Measurements from ENCODE around the gene DDX1. TPM values are rescaled to one million over a fixed set of nuclear protein-coding genes. Genes with fewer than 3 reads are reported as not detected.

The DDX1 gene
- total RNA-seq, 2 donors from 2014 or later, result 116 to 126 TPM

- TF ChIP-seq, protein P1, sequence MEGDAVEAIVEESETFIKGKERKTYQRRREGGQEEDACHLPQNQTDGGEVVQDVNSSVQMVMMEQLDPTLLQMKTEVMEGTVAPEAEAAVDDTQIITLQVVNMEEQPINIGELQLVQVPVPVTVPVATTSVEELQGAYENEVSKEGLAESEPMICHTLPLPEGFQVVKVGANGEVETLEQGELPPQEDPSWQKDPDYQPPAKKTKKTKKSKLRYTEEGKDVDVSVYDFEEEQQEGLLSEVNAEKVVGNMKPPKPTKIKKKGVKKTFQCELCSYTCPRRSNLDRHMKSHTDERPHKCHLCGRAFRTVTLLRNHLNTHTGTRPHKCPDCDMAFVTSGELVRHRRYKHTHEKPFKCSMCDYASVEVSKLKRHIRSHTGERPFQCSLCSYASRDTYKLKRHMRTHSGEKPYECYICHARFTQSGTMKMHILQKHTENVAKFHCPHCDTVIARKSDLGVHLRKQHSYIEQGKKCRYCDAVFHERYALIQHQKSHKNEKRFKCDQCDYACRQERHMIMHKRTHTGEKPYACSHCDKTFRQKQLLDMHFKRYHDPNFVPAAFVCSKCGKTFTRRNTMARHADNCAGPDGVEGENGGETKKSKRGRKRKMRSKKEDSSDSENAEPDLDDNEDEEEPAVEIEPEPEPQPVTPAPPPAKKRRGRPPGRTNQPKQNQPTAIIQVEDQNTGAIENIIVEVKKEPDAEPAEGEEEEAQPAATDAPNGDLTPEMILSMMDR (conservative IDR thresholded peaks at IDR 0.05), result no peak
- Mint-ChIP-seq H3K36me3 (ENCODE audit: low read depth) (peaks cover 76% of the 10 kb centered on the region), H3K27ac (no peak overlapping the region), H3K9me3 (no peaks in the 10 kb centered on the region), H3K4me1 (no peaks in the 10 kb centered on the region), H3K4me3 (no peak overlapping the region), H3K27me3 (ENCODE audit: insufficient read depth) (no peaks in the 10 kb centered on the region)
- Histone ChIP-seq H3K4me1 (ENCODE audit: control insufficient read depth, insufficient read depth, low read length) (no peaks in the 10 kb centered on the region), H3K36me3 (ENCODE audit: control insufficient read depth, insufficient read depth, low read length) (peaks cover 95% of the 10 kb centered on the region), H3K27me3 (ENCODE audit: control insufficient read depth, insufficient read depth, low read length, poor library complexity, severe bottlenecking) (no peaks in the 10 kb centered on the region), H3K9me3 (ENCODE audit: control insufficient read depth, low read length) (no peaks in the 10 kb centered on the region), H3K27ac (ENCODE audit: low read depth, low read length) (no peak overlapping the region), H3K9ac (ENCODE audit: extremely low read depth, low read length, poor library complexity, severe bottlenecking) (no peak overlapping the region), H3K4me3 (ENCODE audit: low read length) (no peak overlapping the region)
- 95% methylated on average over 1 of the region's 1 CpG; no CpG with 5 or more reads in 1 of the 2 experiments for WGBS, 2 experiments (ENCODE audit: insufficient coverage in 1 of 2, insufficient read length in 1 of 2)
- no peak for DNase-seq
Observed at GRCh38 chr2:15601681-15602080, 10.0 kb downstream of the DDX1 start.

- no peak overlapping the region for H3K4me3 Mint-ChIP-seq
Observed at GRCh38 chr2:15602393-15602792, 10.7 kb downstream of the DDX1 start.

GRCh38 chr2:15603044-15603765, 11.5 kb downstream of the DDX1 start:
- Mint-ChIP-seq H3K36me3 (ENCODE audit: low read depth) (peaks cover 83% of the 10 kb centered on the region), H3K4me1 (no peaks in the 10 kb centered on the region), H3K27me3 (ENCODE audit: insufficient read depth) (no peaks in the 10 kb centered on the region), H3K9me3 (no peaks in the 10 kb centered on the region), H3K4me3 (no peak overlapping the region), H3K27ac (no peak overlapping the region)
- no peaks in the 10 kb centered on the region for H3K9me3 ChIP-seq (ENCODE audit: control insufficient read depth, low read length)
- 83 to 96% methylated on average over 1 to 3 of the region's 3 CpGs for WGBS, 2 experiments (ENCODE audit: insufficient coverage in 1 of 2, insufficient read length in 1 of 2)
- DNase-seq, result no peak
- no peak overlapping the region for H3K4me3 ChIP-seq (ENCODE audit: low read length)
- H3K27ac ChIP-seq (ENCODE audit: low read depth, low read length), result no peak overlapping the region
- H3K36me3 ChIP-seq (ENCODE audit: control insufficient read depth, insufficient read depth, low read length), result peaks cover 96% of the 10 kb centered on the region
- no peaks in the 10 kb centered on the region for H3K27me3 ChIP-seq (ENCODE audit: control insufficient read depth, insufficient read depth, low read length, poor library complexity, severe bottlenecking)
- H3K9ac ChIP-seq (ENCODE audit: extremely low read depth, low read length, poor library complexity, severe bottlenecking), result no peak overlapping the region
- H3K4me1 ChIP-seq (ENCODE audit: control insufficient read depth, insufficient read depth, low read length), result no peaks in the 10 kb centered on the region
- TF ChIP-seq, protein P1 (conservative IDR thresholded peaks at IDR 0.05), result no peak

More at GRCh38 chr2:15602393-15602792, 10.7 kb downstream of the DDX1 start:
- Mint-ChIP-seq H3K27ac (no peak overlapping the region), H3K36me3 (ENCODE audit: low read depth) (peaks cover 77% of the 10 kb centered on the region), H3K27me3 (ENCODE audit: insufficient read depth) (no peaks in the 10 kb centered on the region), H3K4me1 (no peaks in the 10 kb centered on the region), H3K9me3 (no peaks in the 10 kb centered on the region)
- Histone ChIP-seq H3K9me3 (ENCODE audit: control insufficient read depth, low read length) (no peaks in the 10 kb centered on the region), H3K9ac (ENCODE audit: extremely low read depth, low read length, poor library complexity, severe bottlenecking) (no peak overlapping the region), H3K27ac (ENCODE audit: low read depth, low read length) (no peak overlapping the region), H3K4me3 (ENCODE audit: low read length) (no peak overlapping the region), H3K36me3 (ENCODE audit: control insufficient read depth, insufficient read depth, low read length) (peaks cover 95% of the 10 kb centered on the region), H3K4me1 (ENCODE audit: control insufficient read depth, insufficient read depth, low read length) (no peaks in the 10 kb centered on the region), H3K27me3 (ENCODE audit: control insufficient read depth, insufficient read depth, low read length, poor library complexity, severe bottlenecking) (no peaks in the 10 kb centered on the region)
- 96 to 97% methylated on average over 3 to 8 of the region's 8 CpGs for WGBS, 2 experiments (ENCODE audit: insufficient coverage in 1 of 2, insufficient read length in 1 of 2)
- TF ChIP-seq, protein P1 (conservative IDR thresholded peaks at IDR 0.05), result no peak
- DNase-seq, result no peak

Measured in endodermal cell (in vitro differentiated cells).